ENCODE data around the gene RRP8.
A peak's percentile ranks its signal among the peaks of the same experiment; 100 is the strongest.

RRP8 gene

GRCh38 chr11:6584528-6584927 is 18.9 kb downstream of the RRP8 start:
- Mint-ChIP-seq H3K36me3 (ENCODE audit: low read depth) (peaks cover 49% of the 10 kb centered on the region), H3K4me3 (no peak overlapping the region), H3K9me3 (peaks cover 31% of the 10 kb centered on the region), H3K27ac (no peak overlapping the region), H3K27me3 (ENCODE audit: low read depth) (no peaks in the 10 kb centered on the region), H3K4me1 (no peaks in the 10 kb centered on the region)
- TF ChIP-seq CTCF (IDR thresholded peaks at IDR 0.05; ENCODE audit: unreplicated experiment in 3 of 3) = no peak

GRCh38 chr11:6583584-6583983 is 19.8 kb downstream of the RRP8 start:
- Mint-ChIP-seq H3K9me3 (peaks cover 31% of the 10 kb centered on the region), H3K36me3 (ENCODE audit: low read depth) (peaks cover 49% of the 10 kb centered on the region), H3K27me3 (ENCODE audit: low read depth) (no peaks in the 10 kb centered on the region), H3K27ac (no peak overlapping the region), H3K4me1 (no peaks in the 10 kb centered on the region), H3K4me3 (no peak overlapping the region)
- TF ChIP-seq CTCF (IDR thresholded peaks at IDR 0.05; ENCODE audit: unreplicated experiment in 3 of 3) = no peak

GRCh38 chr11:6579681-6580080 is 23.7 kb downstream of the RRP8 start:
- peaks cover 43% of the 10 kb centered on the region for H3K36me3 Mint-ChIP-seq (ENCODE audit: low read depth)
- H3K27me3 Mint-ChIP-seq (ENCODE audit: low read depth) = no peaks in the 10 kb centered on the region
- H3K4me1 Mint-ChIP-seq = peaks cover 21% of the 10 kb centered on the region
- peaks cover 27% of the 10 kb centered on the region for H3K9me3 Mint-ChIP-seq
- no peak for TF ChIP-seq CTCF (IDR thresholded peaks at IDR 0.05; ENCODE audit: unreplicated experiment in 3 of 3)
- H3K27ac Mint-ChIP-seq = no peak overlapping the region
- no peak overlapping the region for H3K4me3 Mint-ChIP-seq

DNA sequence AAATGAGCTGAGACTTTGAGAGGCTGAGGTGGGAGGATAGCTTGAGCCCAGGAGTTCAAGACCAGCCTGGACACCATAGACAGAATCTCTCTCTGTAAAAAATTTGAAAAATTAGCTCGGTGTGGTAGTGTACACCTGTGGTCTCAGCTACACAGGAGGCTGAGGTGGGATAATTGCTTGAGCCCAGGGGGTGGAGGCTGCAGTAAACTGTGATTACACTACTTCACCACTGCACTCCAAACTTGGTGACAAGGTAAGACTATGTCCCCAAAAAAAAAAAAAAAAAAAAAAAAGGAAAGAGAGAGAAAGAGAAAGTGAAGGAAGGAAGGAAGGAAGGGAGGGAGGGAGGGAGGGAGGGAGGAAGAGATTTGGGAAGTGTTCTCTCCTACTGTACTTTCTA is 25.3 kb downstream of the RRP8 start:
- no peak for TF ChIP-seq CTCF (IDR thresholded peaks at IDR 0.05; ENCODE audit: unreplicated experiment in 3 of 3)
- Mint-ChIP-seq H3K9me3 (peaks cover 12% of the 10 kb centered on the region), H3K27me3 (ENCODE audit: low read depth) (no peaks in the 10 kb centered on the region), H3K36me3 (ENCODE audit: low read depth) (peaks cover 28% of the 10 kb centered on the region), H3K4me1 (peaks cover 22% of the 10 kb centered on the region), H3K4me3 (no peak overlapping the region), H3K27ac (peak overlapping the region in 1 of 3 experiments; percentile 88)

- Mint-ChIP-seq H3K36me3 (ENCODE audit: low read depth) (peaks cover 28% of the 10 kb centered on the region), H3K4me3 (no peak overlapping the region), H3K27ac (peak overlapping the region; percentile 68 to 88 (median 87)), H3K4me1 (peaks cover 31% of the 10 kb centered on the region), H3K27me3 (ENCODE audit: low read depth) (no peaks in the 10 kb centered on the region), H3K9me3 (no peaks in the 10 kb centered on the region)
- TF ChIP-seq CTCF (IDR thresholded peaks at IDR 0.05; ENCODE audit: unreplicated experiment in 3 of 3) = no peak
Measured at GRCh38 chr11:6576471-6577373, 26.7 kb downstream of the RRP8 start.

Data from nephron (organoid).